ENCODE measurements around the gene DMD.

DNA sequence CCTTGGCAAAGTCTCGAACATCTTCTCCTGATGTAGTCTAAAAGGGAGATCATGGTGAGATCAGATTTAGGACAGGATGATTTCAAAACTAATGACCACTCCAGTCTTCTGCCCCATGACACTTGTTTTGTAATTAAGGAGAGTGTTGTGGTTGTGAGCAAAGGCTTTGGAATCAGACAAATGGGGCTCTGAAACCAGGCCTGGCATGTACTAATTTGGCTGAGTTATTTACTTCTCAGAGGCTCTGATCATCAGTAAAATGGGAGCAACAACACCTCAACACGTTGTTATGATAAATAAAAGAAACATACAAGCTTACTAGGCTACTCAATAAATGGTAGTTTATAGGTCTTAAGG, 2032.6 kb downstream of the DMD start:
- TF ChIP-seq POLR2A (IDR thresholded peaks at IDR 0.05; ENCODE audit: low read depth, low read length): no peak
- TF ChIP-seq POLR2AphosphoS5 (IDR thresholded peaks at IDR 0.05; ENCODE audit: low read depth, low read length): no peak
- TF ChIP-seq TAF1 (IDR thresholded peaks at IDR 0.05; ENCODE audit: borderline replicate concordance, low read depth, low read length): no peak
